GM21737 (cell line): Measurements from ENCODE around the gene MAP2K5.

Source experiments
- ATAC-seq: cut with Tn5 transposase; IDR thresholded peaks from one replicate; pipeline ENCODE4 v1.9.1; 2021; ENCODE audit warnings: mild to moderate bottlenecking, moderate library complexity; ENCODE audit not compliant: unreplicated experiment

MAP2K5 gene

DNA sequence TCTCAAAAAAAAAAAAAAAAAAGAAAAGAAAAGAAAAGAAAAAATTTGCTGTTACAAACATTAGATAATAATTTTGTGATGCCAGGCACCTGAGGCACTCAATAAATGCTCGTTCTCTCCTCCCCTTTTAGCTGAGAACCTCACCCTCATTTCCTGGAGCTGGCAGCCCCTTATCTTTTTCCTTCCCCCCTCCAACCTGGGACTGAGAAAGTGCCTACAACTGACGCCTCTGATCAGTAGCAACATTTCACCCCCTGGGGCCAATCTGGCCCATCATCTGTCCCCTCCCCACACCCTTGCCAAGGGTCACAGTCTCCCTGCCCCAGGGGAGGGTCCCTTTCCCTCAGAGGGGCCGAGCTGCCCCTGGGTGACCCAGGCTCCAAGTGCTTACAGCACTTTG lies 309.9 kb downstream of the MAP2K5 start:
- ATAC-seq = no peak

DNA sequence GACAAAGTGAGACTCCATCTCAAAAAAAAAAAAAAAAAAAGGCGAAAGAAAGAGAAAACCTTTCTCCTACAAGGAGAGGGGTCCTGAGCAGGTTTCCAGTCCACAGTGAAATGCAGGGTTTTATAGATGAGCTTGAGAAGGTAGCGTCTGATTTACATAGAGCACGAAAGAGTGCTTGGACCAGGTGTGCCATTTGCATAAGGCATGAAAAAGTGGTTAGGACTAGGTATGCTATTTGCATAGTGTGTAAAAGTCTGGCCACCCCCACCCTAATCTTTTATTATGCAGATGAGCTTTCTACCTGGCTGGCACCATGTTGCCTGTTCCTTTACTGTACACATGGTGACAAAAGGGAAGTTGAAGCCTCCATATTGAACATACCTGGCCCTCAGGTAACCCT lies 311.0 kb downstream of the MAP2K5 start:
- no peak for ATAC-seq

DNA sequence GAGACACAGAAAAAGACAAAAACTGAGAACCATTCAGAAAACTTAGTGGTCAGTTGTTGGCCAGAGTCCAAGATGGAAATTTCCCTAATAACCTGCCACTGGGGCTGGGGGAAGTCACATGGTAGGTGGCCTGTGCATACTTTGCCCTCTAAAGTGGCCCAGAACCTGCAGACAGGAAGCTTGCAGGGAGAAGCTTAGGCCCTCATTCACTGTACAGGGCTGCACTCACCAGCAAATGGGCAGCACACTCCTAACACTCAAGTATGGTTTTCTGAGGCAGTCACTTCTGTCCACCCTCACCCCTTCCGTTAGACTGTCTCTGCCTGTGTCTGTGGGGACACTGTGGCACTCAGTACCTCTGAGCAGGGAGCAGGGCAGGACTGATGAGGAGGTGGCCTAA lies 311.9 kb downstream of the MAP2K5 start:
- no peak for ATAC-seq

DNA sequence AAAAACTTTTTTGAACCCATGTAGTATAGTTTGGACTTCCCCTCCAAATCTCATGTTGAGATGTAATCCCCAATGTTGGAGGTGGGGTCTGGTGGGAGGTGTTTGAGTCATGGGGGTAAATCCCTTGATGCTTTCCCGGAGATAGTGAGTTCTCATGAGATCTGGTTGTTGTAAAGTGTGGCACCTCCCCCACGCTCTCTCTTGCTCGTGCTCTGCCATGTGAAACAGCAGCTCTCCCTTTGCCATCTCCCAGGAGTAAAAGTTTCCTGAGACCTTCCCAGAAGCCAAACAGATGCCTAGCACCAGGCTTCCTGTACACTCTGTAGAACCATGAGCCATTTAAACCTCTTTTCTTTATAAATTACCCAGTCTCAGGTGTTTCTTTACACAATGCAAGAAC lies 313.3 kb downstream of the MAP2K5 start:
- ATAC-seq = no peak
